Tibial nerve (tissue), 4 donors: ENCODE measurements around the gene AOPEP. TPM values are rescaled to one million over a fixed set of nuclear protein-coding genes. Genes with fewer than 3 reads are reported as not detected.
A peak's percentile ranks its signal among the peaks of the same experiment; 100 is the strongest.

ENCODE experiments used
- DNase-seq, 2 donors: peaks; one replicate each; pipeline ENCODE4 v3.0.0-alpha.2; 2019; ENCODE audit warnings: low spot score in 2 of 2
- H3K27ac ChIP-seq, 4 donors: fragments of 200-600 bp; sonication (generic) in 3 of 4; one replicate each; pipeline ENCODE4 v1.5.1; 2017 to 2019; ENCODE audit warnings: mild to moderate bottlenecking in 1 of 4
- H3K27me3 ChIP-seq, 2 donors: fragments of 200-600 bp; sonication (generic) in 1 of 2; one replicate each; pipeline versions ENCODE4 v1.5.1 to v1.6.0; 2017 to 2019
- H3K36me3 ChIP-seq, 3 donors: fragments of 200-600 bp; sonication (generic); one replicate each; pipeline ENCODE4 v1.5.1; 2018 to 2019
- H3K4me1 ChIP-seq, 4 donors: fragments of 200-600 bp; sonication (generic) in 3 of 4; one replicate each; pipeline ENCODE4 v1.5.1; 2017 to 2019
- H3K4me3 ChIP-seq, 4 donors: fragments of 200-600 bp; sonication (generic) in 3 of 4; one replicate each; pipeline ENCODE4 v1.5.1; 2017 to 2019; ENCODE audit warnings: mild to moderate bottlenecking in 1 of 4, moderate library complexity in 1 of 4
- H3K9me3 ChIP-seq, 4 donors: fragments of 200-600 bp; sonication (generic) in 3 of 4; one replicate each; pipeline ENCODE4 v1.5.1; 2017 to 2019
- CTCF ChIP-seq, 5 experiments: fragments of 200-600 bp in 3 of 5; fragments of 450-650 bp in 2 of 5; sonication (generic) in 3 of 5; IDR thresholded peaks; one replicate each; pipeline ENCODE4 v1.5.1; 2016 to 2019; ENCODE audit warnings: antibody characterized with exemption in 5 of 5, mild to moderate bottlenecking in 3 of 5, moderate library complexity in 2 of 5
- EP300 ChIP-seq, 2 donors: sonication (generic); formaldehyde crosslinking; IDR thresholded peaks; one replicate each; pipeline ENCODE4 v1.6.1; 2017; ENCODE audit warnings: antibody characterized with exemption in 2 of 2, mild to moderate bottlenecking in 1 of 2
- POLR2A ChIP-seq, 2 donors: fragments of 450-650 bp; IDR thresholded peaks; one replicate each; pipeline ENCODE4 v1.6.1; 2017; ENCODE audit warnings: antibody characterized with exemption in 2 of 2, mild to moderate bottlenecking in 2 of 2, moderate library complexity in 2 of 2
- WGBS, 2 donors: methylation state at CpG; one replicate each; pipeline ENCODE4 v1.1.5; 2018; 5-methylcytosine and 5-hydroxymethylcytosine counted together
- total RNA-seq, 4 donors: library from RNA; depleted of rRNA; stranded (reverse); fragments of >200 nt; gene quantifications; one replicate each; pipeline ENCODE4 v1.1.0, GENCODE V29; 2016

AOPEP gene
- total RNA-seq, 4 donors from 2014 or later, result 236 to 323 (median 265) TPM

- no peaks in the 10 kb centered on the region for H3K9me3 ChIP-seq
- no peak overlapping the region for H3K4me3 ChIP-seq
- H3K27me3 ChIP-seq, result no peaks in the 10 kb centered on the region
- TF ChIP-seq POLR2A (IDR thresholded peaks at IDR 0.05), result no peak
- no peak for TF ChIP-seq CTCF (IDR thresholded peaks at IDR 0.05)
- no peak for TF ChIP-seq EP300 (IDR thresholded peaks at IDR 0.05)
- no peak overlapping the region for H3K27ac ChIP-seq
- DNase-seq, result no peak
- H3K36me3 ChIP-seq, result peaks cover 0 to 22% (median 0%) of the 10 kb centered on the region in 3 donors
- peaks cover 0 to 29% (median 22%) of the 10 kb centered on the region in 4 donors for H3K4me1 ChIP-seq
- 14 to 24% methylated on average over 1 of the region's 1 CpG for WGBS, 2 donors
These were observed 70.2 kb downstream of the AOPEP start for GRCh38 chr9:94796687-94797086.

- Histone ChIP-seq H3K27me3 (no peaks in the 10 kb centered on the region), H3K27ac (peak overlapping the region in 1 of 4 donors; percentile 32), H3K4me1 (peaks cover 0 to 42% (median 23%) of the 10 kb centered on the region in 4 donors), H3K9me3 (no peaks in the 10 kb centered on the region), H3K4me3 (no peak overlapping the region), H3K36me3 (peaks cover 0 to 14% (median 0%) of the 10 kb centered on the region in 3 donors)
- 90 to 93% methylated on average over 3 of the region's 3 CpGs for WGBS, 2 donors
- TF ChIP-seq CTCF (IDR thresholded peaks at IDR 0.05), result no peak
- DNase-seq, result no peak
These were observed 71.7 kb downstream of the AOPEP start for GRCh38 chr9:94798201-94798600.

GRCh38 chr9:94798708-94799107 is 72.2 kb downstream of the AOPEP start:
- peaks cover 0 to 44% (median 23%) of the 10 kb centered on the region in 4 donors for H3K4me1 ChIP-seq
- WGBS, 2 donors, result 90 to 94% methylated on average over 2 of the region's 2 CpGs
- no peak for TF ChIP-seq EP300 (IDR thresholded peaks at IDR 0.05)
- no peak for TF ChIP-seq POLR2A (IDR thresholded peaks at IDR 0.05)
- TF ChIP-seq CTCF (IDR thresholded peaks at IDR 0.05), result no peak

GRCh38 chr9:94799578-94800264 is 73.2 kb downstream of the AOPEP start:
- Histone ChIP-seq H3K27me3 (no peaks in the 10 kb centered on the region), H3K4me1 (peaks cover 0 to 54% (median 23%) of the 10 kb centered on the region in 4 donors), H3K9me3 (no peaks in the 10 kb centered on the region), H3K36me3 (peaks cover 0 to 3% (median 0%) of the 10 kb centered on the region in 3 donors), H3K4me3 (no peak overlapping the region), H3K27ac (peak overlapping the region; percentile 64 to 91 (median 80))
- 63 to 69% methylated on average over 9 of the region's 9 CpGs for WGBS, 2 donors
- DNase-seq, result no peak
- TF ChIP-seq CTCF (IDR thresholded peaks at IDR 0.05) (no peak), EP300 (IDR thresholded peaks at IDR 0.05) (peak in 1 of 2 donors; percentile 34), POLR2A (IDR thresholded peaks at IDR 0.05) (no peak)

More at GRCh38 chr9:94798708-94799107, 72.2 kb downstream of the AOPEP start:
- no peaks in the 10 kb centered on the region for H3K9me3 ChIP-seq
- peak overlapping the region in 2 of 4 donors; percentile 89 to 91 for H3K27ac ChIP-seq
- H3K36me3 ChIP-seq, result peaks cover 0 to 9% (median 0%) of the 10 kb centered on the region in 3 donors
- DNase-seq, result no peak
- H3K27me3 ChIP-seq, result no peaks in the 10 kb centered on the region
- no peak overlapping the region for H3K4me3 ChIP-seq

- Histone ChIP-seq H3K27ac (peak overlapping the region; percentile 64 to 91 (median 80)), H3K9me3 (no peaks in the 10 kb centered on the region), H3K27me3 (no peaks in the 10 kb centered on the region), H3K4me1 (peaks cover 0 to 63% (median 30%) of the 10 kb centered on the region in 4 donors), H3K4me3 (no peak overlapping the region), H3K36me3 (no peaks in the 10 kb centered on the region)
- 51 to 61% methylated on average over 8 of the region's 8 CpGs for WGBS, 2 donors
- DNase-seq, result peak; percentile 31 to 55
- TF ChIP-seq CTCF (IDR thresholded peaks at IDR 0.05), result no peak
- TF ChIP-seq POLR2A (IDR thresholded peaks at IDR 0.05), result peak in 1 of 2 donors; percentile 16
- peak in 1 of 2 donors; percentile 88 for TF ChIP-seq EP300 (IDR thresholded peaks at IDR 0.05)
These were observed 74.1 kb downstream of the AOPEP start for GRCh38 chr9:94800424-94801117.
